T-cell (primary cell): ENCODE results near the gene TLCD5. TPM values are rescaled to one million over a fixed set of nuclear protein-coding genes. Genes with fewer than 3 reads are reported as not detected.

Experiments used
- ATAC-seq, 4 experiments: fragments of 200-7000 bp in 3 of 4; fragments of 150-1000 bp in 1 of 4; cut with Tn5 transposase; replicated peaks in 1 of 4; 1 replicate in 3 of 4; 2 replicates in 1 of 4; pipeline ENCODE4 v1.10.0; 2021; ENCODE audit warnings: moderate library complexity in 3 of 4, mild to moderate bottlenecking in 2 of 4, moderate number of reproducible peaks in 1 of 4
- CTCF ChIA-PET, 2 donors: fragments of 300-600 bp; sonication (Branson Sonifier 250); formaldehyde crosslinking; loops; one replicate each; lab custom pipeline; 2022; ENCODE audit warnings: antibody characterized with exemption in 2 of 2; lab: Charles Lee
- POLR2A ChIA-PET, 2 donors: fragments of 300-600 bp; sonication (Branson Sonifier 250); formaldehyde crosslinking; loops; one replicate each; lab custom pipeline; 2022; ENCODE audit warnings: antibody characterized with exemption in 2 of 2; lab: Charles Lee
- DNase-seq, 35 experiments: peaks; one replicate each; pipeline versions ENCODE4 v3.0.0 to v3.0.0-alpha.2; 2013 to 2023
- H3K27ac ChIP-seq: one replicate; pipeline ENCODE4 v1.5.1; 2013; ENCODE audit warnings: low read length
- H3K27me3 ChIP-seq, 2 experiments: replicated peaks in 1 of 2; 1 replicate in 1 of 2; 2 replicates in 1 of 2; pipeline versions ENCODE4 v1.6.1 to v1.7.0; 2013; ENCODE audit warnings: low read length in 1 of 2, mixed read lengths in 1 of 2; ENCODE audit not compliant: control insufficient read depth in 2 of 2, insufficient read depth in 2 of 2; ENCODE audit errors: extremely low read depth in 1 of 2
- H3K36me3 ChIP-seq, 2 donors: 1 replicate in 1 of 2; 2 replicates in 1 of 2; pipeline versions ENCODE4 v1.6.1 to v1.7.0; 2013; ENCODE audit warnings: low read length in 1 of 2; ENCODE audit not compliant: control insufficient read depth in 2 of 2, insufficient read depth in 1 of 2; ENCODE audit errors: extremely low read depth in 1 of 2
- H3K4me1 ChIP-seq, 2 experiments: 1 replicate in 1 of 2; 2 replicates in 1 of 2; pipeline versions ENCODE4 v1.6.1 to v1.7.0; 2013; ENCODE audit warnings: low read length in 2 of 2, mixed read lengths in 1 of 2; ENCODE audit not compliant: insufficient read depth in 2 of 2, control insufficient read depth in 1 of 2; ENCODE audit errors: extremely low read depth in 1 of 2
- H3K4me3 ChIP-seq, 2 donors: 1 replicate in 1 of 2; 2 replicates in 1 of 2; pipeline versions ENCODE4 v1.5.1 to v1.7.0; 2013; ENCODE audit warnings: mild to moderate bottlenecking in 2 of 2, low read length in 1 of 2, moderate library complexity in 1 of 2; ENCODE audit not compliant: control insufficient read depth in 1 of 2; ENCODE audit errors: extremely low read depth in 1 of 2
- H3K9me3 ChIP-seq: 2 replicates; pipeline ENCODE4 v1.7.0; 2013
- H3K27ac Mint-ChIP-seq, 2 donors: one replicate each; pipeline ENCODE4 v1.8.0; 2020 to 2021; ENCODE audit warnings: mild to moderate bottlenecking in 2 of 2, mixed read lengths in 2 of 2
- H3K27me3 Mint-ChIP-seq, 2 donors: one replicate each; pipeline ENCODE4 v1.8.0; 2021 to 2022; ENCODE audit warnings: mixed read lengths in 2 of 2
- H3K36me3 Mint-ChIP-seq: one replicate; pipeline ENCODE4 v1.8.0; 2021; ENCODE audit warnings: mixed read lengths
- H3K4me1 Mint-ChIP-seq, 3 donors: one replicate each; pipeline ENCODE4 v1.8.0; 2020 to 2022; ENCODE audit warnings: mixed read lengths in 3 of 3, mild to moderate bottlenecking in 1 of 3
- H3K4me3 Mint-ChIP-seq, 3 donors: one replicate each; pipeline ENCODE4 v1.8.0; 2020 to 2022; ENCODE audit warnings: mild to moderate bottlenecking in 3 of 3, mixed read lengths in 3 of 3, moderate library complexity in 3 of 3
- H3K9me3 Mint-ChIP-seq, 3 donors: one replicate each; pipeline ENCODE4 v1.8.0; 2020 to 2022; ENCODE audit warnings: mixed read lengths in 3 of 3
- WGBS: methylation state at CpG from one replicate; pipeline ENCODE4 v1.1.5; 2013; ENCODE audit warnings: missing lambda C conversion rate; ENCODE audit not compliant: insufficient coverage; 5-methylcytosine and 5-hydroxymethylcytosine counted together
- total RNA-seq, 35 experiments: library from RNA in 6 of 35; stranded (reverse) in 6 of 35; fragments of 120-200 nt in 1 of 35; gene quantifications; one replicate each; pipeline versions ENCODE4 v1.2.1 to v1.2.4 and lab custom pipeline; 2013 to 2026

TLCD5 gene
- total RNA-seq, 5 donors from 2014 or later (not counting 1 experiment from before 2014, with no cell fraction given): 0.39 to 0.73 (median 0.61) TPM; not detected in 2

GRCh38 chr11:120305286-120305685 lies 19.8 kb upstream of the TLCD5 start:
- WGBS: 79% methylated on average over 9 of the region's 12 CpGs
- DNase-seq (no peak), ATAC-seq (no peak)
- ChIA-PET POLR2A (no interaction called here), CTCF (no interaction called here)
- no peaks in the 10 kb centered on the region for H3K36me3 ChIP-seq
- no peak overlapping the region for H3K4me3 ChIP-seq
- H3K4me3 Mint-ChIP-seq: no peak overlapping the region
- H3K27me3 ChIP-seq: peaks cover 0 to 45% of the 10 kb centered on the region in 2 experiments
- H3K27me3 Mint-ChIP-seq: peaks cover 8 to 23% of the 10 kb centered on the region in 2 donors
- no peaks in the 10 kb centered on the region for H3K36me3 Mint-ChIP-seq
- no peaks in the 10 kb centered on the region for H3K4me1 ChIP-seq
- no peaks in the 10 kb centered on the region for H3K9me3 Mint-ChIP-seq
- no peak overlapping the region for H3K27ac Mint-ChIP-seq
- no peaks in the 10 kb centered on the region for H3K9me3 ChIP-seq
- no peak overlapping the region for H3K27ac ChIP-seq
- H3K4me1 Mint-ChIP-seq: no peaks in the 10 kb centered on the region

- H3K4me1 ChIP-seq: no peaks in the 10 kb centered on the region
- ChIA-PET CTCF (no interaction called here), POLR2A (no interaction called here)
- H3K4me1 Mint-ChIP-seq: no peaks in the 10 kb centered on the region
- ATAC-seq: no peak
- DNase-seq: no peak
- H3K27me3 Mint-ChIP-seq: peaks cover 8 to 23% of the 10 kb centered on the region in 2 donors
- H3K9me3 Mint-ChIP-seq: no peaks in the 10 kb centered on the region
- no peaks in the 10 kb centered on the region for H3K9me3 ChIP-seq
- no peak overlapping the region for H3K27ac Mint-ChIP-seq
- no peaks in the 10 kb centered on the region for H3K36me3 Mint-ChIP-seq
- 69% methylated on average over 7 of the region's 11 CpGs for WGBS
- no peak overlapping the region for H3K27ac ChIP-seq
- H3K4me3 ChIP-seq: no peak overlapping the region
- H3K4me3 Mint-ChIP-seq: no peak overlapping the region
- H3K27me3 ChIP-seq: peaks cover 0 to 41% of the 10 kb centered on the region in 2 experiments
- no peaks in the 10 kb centered on the region for H3K36me3 ChIP-seq
Observed at GRCh38 chr11:120306519-120307242, 18.4 kb upstream of the TLCD5 start.

GRCh38 chr11:120307476-120307875 lies 17.6 kb upstream of the TLCD5 start:
- Histone ChIP-seq H3K36me3 (no peaks in the 10 kb centered on the region), H3K4me1 (no peaks in the 10 kb centered on the region), H3K9me3 (no peaks in the 10 kb centered on the region), H3K27me3 (peaks cover 0 to 35% of the 10 kb centered on the region in 2 experiments), H3K27ac (no peak overlapping the region), H3K4me3 (no peak overlapping the region)
- ChIA-PET POLR2A (no interaction called here), CTCF (no interaction called here)
- no peak overlapping the region for H3K27ac Mint-ChIP-seq
- 81% methylated on average over 8 of the region's 11 CpGs for WGBS
- H3K36me3 Mint-ChIP-seq: no peaks in the 10 kb centered on the region
- no peaks in the 10 kb centered on the region for H3K9me3 Mint-ChIP-seq
- peaks cover 7 to 18% of the 10 kb centered on the region in 2 donors for H3K27me3 Mint-ChIP-seq
- H3K4me3 Mint-ChIP-seq: no peak overlapping the region
- no peaks in the 10 kb centered on the region for H3K4me1 Mint-ChIP-seq
- DNase-seq (no peak), ATAC-seq (no peak)

- no peak for ATAC-seq
- Mint-ChIP-seq H3K4me3 (no peak overlapping the region), H3K27me3 (peaks cover 12 to 16% of the 10 kb centered on the region in 2 donors), H3K36me3 (no peaks in the 10 kb centered on the region), H3K27ac (no peak overlapping the region), H3K4me1 (no peaks in the 10 kb centered on the region), H3K9me3 (no peaks in the 10 kb centered on the region)
- Histone ChIP-seq H3K27ac (no peak overlapping the region), H3K36me3 (no peaks in the 10 kb centered on the region), H3K27me3 (peaks cover 0 to 30% of the 10 kb centered on the region in 2 experiments), H3K4me3 (no peak overlapping the region), H3K9me3 (no peaks in the 10 kb centered on the region), H3K4me1 (no peaks in the 10 kb centered on the region)
- POLR2A ChIA-PET: no interaction called here
- 84% methylated on average over 5 of the region's 7 CpGs for WGBS
- DNase-seq: no peak
- CTCF ChIA-PET: interaction anchor here in 1 of 2 donors (0.6 kb wide), 1 partner anchor 13 kb away, joined by 3 read pairs; no protein-coding TSS in a partner anchor
Observed at GRCh38 chr11:120308081-120308480, 17.0 kb upstream of the TLCD5 start.

GRCh38 chr11:120310870-120311269 lies 14.2 kb upstream of the TLCD5 start:
- CTCF ChIA-PET: no interaction called here
- ATAC-seq: no peak
- no peaks in the 10 kb centered on the region for H3K9me3 Mint-ChIP-seq
- H3K27ac Mint-ChIP-seq: no peak overlapping the region
- H3K36me3 ChIP-seq: no peaks in the 10 kb centered on the region
- POLR2A ChIA-PET: no interaction called here
- DNase-seq: no peak
- no peaks in the 10 kb centered on the region for H3K4me1 ChIP-seq
- no peak overlapping the region for H3K4me3 Mint-ChIP-seq
- H3K4me1 Mint-ChIP-seq: no peaks in the 10 kb centered on the region
- H3K27me3 ChIP-seq: peaks cover 0 to 25% of the 10 kb centered on the region in 2 experiments
- no peaks in the 10 kb centered on the region for H3K36me3 Mint-ChIP-seq
- no peaks in the 10 kb centered on the region for H3K9me3 ChIP-seq
- WGBS: 67% methylated on average over 3 of the region's 3 CpGs
- peaks cover 7 to 11% of the 10 kb centered on the region in 2 donors for H3K27me3 Mint-ChIP-seq
- H3K4me3 ChIP-seq: no peak overlapping the region
- no peak overlapping the region for H3K27ac ChIP-seq

GRCh38 chr11:120314861-120315260 lies 10.2 kb upstream of the TLCD5 start:
- Mint-ChIP-seq H3K4me1 (no peaks in the 10 kb centered on the region), H3K36me3 (no peaks in the 10 kb centered on the region)
- no peaks in the 10 kb centered on the region for H3K9me3 ChIP-seq

More at GRCh38 chr11:120314861-120315260, 10.2 kb upstream of the TLCD5 start:
- H3K4me3 ChIP-seq: no peak overlapping the region
- CTCF ChIA-PET: interaction anchor here in 1 of 2 donors (2.2 kb wide), 1 partner anchor 12 kb away, joined by 7 read pairs; no protein-coding TSS in a partner anchor
- Mint-ChIP-seq H3K4me3 (no peak overlapping the region), H3K9me3 (no peaks in the 10 kb centered on the region), H3K27me3 (peaks cover 9 to 23% of the 10 kb centered on the region in 2 donors), H3K27ac (no peak overlapping the region)
- POLR2A ChIA-PET: no interaction called here
- ATAC-seq (no peak), DNase-seq (no peak)
- H3K27me3 ChIP-seq: peaks cover 0 to 12% of the 10 kb centered on the region in 2 experiments
- H3K36me3 ChIP-seq: no peaks in the 10 kb centered on the region
- no peak overlapping the region for H3K27ac ChIP-seq
- no peaks in the 10 kb centered on the region for H3K4me1 ChIP-seq
- WGBS: 88% methylated on average over 3 of the region's 3 CpGs
